ENCODE measurements around the gene DBI. TPM values are rescaled to one million over a fixed set of nuclear protein-coding genes. Genes with fewer than 3 reads are reported as not detected.
A peak's percentile ranks its signal among the peaks of the same experiment; 100 is the strongest.

DBI gene
- total RNA-seq, 5 donors from 2014 or later (not counting 1 experiment from before 2014, with no cell fraction given): 33.4 to 55.5 (median 44.3) TPM

- no peaks in the 10 kb centered on the region for H3K9me3 Mint-ChIP-seq
- H3K4me1 Mint-ChIP-seq: peaks cover 20 to 22% (median 20%) of the 10 kb centered on the region in 3 donors
- H3K27ac ChIP-seq (ENCODE audit: low read length): peak overlapping the region; percentile 48
- H3K4me1 ChIP-seq (ENCODE audit: control insufficient read depth in 1 of 2, extremely low read depth in 1 of 2, insufficient read depth in 2 of 2, low read length in 2 of 2): peaks cover 7 to 16% of the 10 kb centered on the region in 2 experiments
- CTCF ChIA-PET: interaction anchor here in 1 of 2 donors (0.6 to 0.7 kb wide), 3 partner anchors 24 to 209 kb away, joined by 3 to 4 read pairs (median 3); no protein-coding TSS in a partner anchor
- peak overlapping the region; percentile 53 to 68 for H3K27ac Mint-ChIP-seq
- no peak overlapping the region for H3K4me3 ChIP-seq (ENCODE audit: control insufficient read depth in 1 of 2, extremely low read depth in 1 of 2, low read length in 1 of 2)
- peaks cover 26% of the 10 kb centered on the region for H3K36me3 Mint-ChIP-seq
- no peaks in the 10 kb centered on the region for H3K27me3 ChIP-seq (replicated peaks in 1 of 2; ENCODE audit: control insufficient read depth in 2 of 2, extremely low read depth in 1 of 2, insufficient read depth in 2 of 2, low read length in 1 of 2)
- DNase-seq (peak in 34 of 35 experiments; percentile 17 to 73 (median 51)), ATAC-seq (replicated peaks in 1 of 4) (peak; percentile 94 to 100 (median 100))
- 0% methylated on average over 3 of the region's 6 CpGs for WGBS (ENCODE audit: insufficient coverage)
- no peaks in the 10 kb centered on the region for H3K36me3 ChIP-seq (ENCODE audit: control insufficient read depth in 2 of 2, extremely low read depth in 1 of 2, insufficient read depth in 1 of 2, low read length in 1 of 2)
- H3K27me3 Mint-ChIP-seq: no peaks in the 10 kb centered on the region
- H3K9me3 ChIP-seq: no peaks in the 10 kb centered on the region
- peak overlapping the region; percentile 4 to 41 (median 24) for H3K4me3 Mint-ChIP-seq
- POLR2A ChIA-PET: no interaction called here
Measured at GRCh38 chr2:119338826-119339561, 27.8 kb upstream of the DBI start.

GRCh38 chr2:119339562-119339923 lies 27.2 kb upstream of the DBI start:
- H3K27ac Mint-ChIP-seq: no peak overlapping the region

GRCh38 chr2:119341684-119342083 lies 25.1 kb upstream of the DBI start:
- H3K4me3 ChIP-seq (ENCODE audit: control insufficient read depth in 1 of 2, extremely low read depth in 1 of 2, low read length in 1 of 2): no peak overlapping the region
- H3K27me3 Mint-ChIP-seq: no peaks in the 10 kb centered on the region
- peaks cover 7 to 16% of the 10 kb centered on the region in 2 experiments for H3K4me1 ChIP-seq (ENCODE audit: control insufficient read depth in 1 of 2, extremely low read depth in 1 of 2, insufficient read depth in 2 of 2, low read length in 2 of 2)
- no peaks in the 10 kb centered on the region for H3K9me3 Mint-ChIP-seq
- ChIA-PET POLR2A (no interaction called here), CTCF (no interaction called here)
- H3K27ac ChIP-seq (ENCODE audit: low read length): no peak overlapping the region
- no peaks in the 10 kb centered on the region for H3K27me3 ChIP-seq (replicated peaks in 1 of 2; ENCODE audit: control insufficient read depth in 2 of 2, extremely low read depth in 1 of 2, insufficient read depth in 2 of 2, low read length in 1 of 2)
- H3K4me1 Mint-ChIP-seq: peaks cover 20 to 22% (median 20%) of the 10 kb centered on the region in 3 donors
- H3K36me3 Mint-ChIP-seq: peaks cover 8% of the 10 kb centered on the region
- WGBS (ENCODE audit: insufficient coverage): no CpG with 5 or more reads among the region's 2 CpGs
- H3K36me3 ChIP-seq (ENCODE audit: control insufficient read depth in 2 of 2, extremely low read depth in 1 of 2, insufficient read depth in 1 of 2, low read length in 1 of 2): no peaks in the 10 kb centered on the region
- H3K27ac Mint-ChIP-seq: no peak overlapping the region
- H3K9me3 ChIP-seq: no peaks in the 10 kb centered on the region
- ATAC-seq (replicated peaks in 1 of 4) (no peak), DNase-seq (no peak)
- H3K4me3 Mint-ChIP-seq: no peak overlapping the region

More at GRCh38 chr2:119339562-119339923, 27.2 kb upstream of the DBI start:
- no peaks in the 10 kb centered on the region for H3K9me3 Mint-ChIP-seq
- Histone ChIP-seq H3K4me1 (ENCODE audit: control insufficient read depth in 1 of 2, extremely low read depth in 1 of 2, insufficient read depth in 2 of 2, low read length in 2 of 2) (peaks cover 7 to 16% of the 10 kb centered on the region in 2 experiments), H3K36me3 (ENCODE audit: control insufficient read depth in 2 of 2, extremely low read depth in 1 of 2, insufficient read depth in 1 of 2, low read length in 1 of 2) (no peaks in the 10 kb centered on the region), H3K27ac (ENCODE audit: low read length) (no peak overlapping the region), H3K9me3 (no peaks in the 10 kb centered on the region), H3K27me3 (replicated peaks in 1 of 2; ENCODE audit: control insufficient read depth in 2 of 2, extremely low read depth in 1 of 2, insufficient read depth in 2 of 2, low read length in 1 of 2) (no peaks in the 10 kb centered on the region), H3K4me3 (ENCODE audit: control insufficient read depth in 1 of 2, extremely low read depth in 1 of 2, low read length in 1 of 2) (no peak overlapping the region)
- H3K4me1 Mint-ChIP-seq: peaks cover 20 to 22% (median 20%) of the 10 kb centered on the region in 3 donors
- POLR2A ChIA-PET: no interaction called here
- H3K27me3 Mint-ChIP-seq: no peaks in the 10 kb centered on the region
- H3K36me3 Mint-ChIP-seq: peaks cover 24% of the 10 kb centered on the region
- peak in 1 of 4 experiments; percentile 24 for ATAC-seq (replicated peaks in 1 of 4)
- CTCF ChIA-PET: interaction anchor here in 1 of 2 donors (0.6 to 0.7 kb wide), 3 partner anchors 24 to 209 kb away, joined by 3 to 4 read pairs (median 3); no protein-coding TSS in a partner anchor
- peak overlapping the region in 1 of 3 donors; percentile 24 for H3K4me3 Mint-ChIP-seq
- 96% methylated on average over 4 of the region's 7 CpGs for WGBS (ENCODE audit: insufficient coverage)
- no peak for DNase-seq

GRCh38 chr2:119349289-119349688 lies 17.5 kb upstream of the DBI start:
- no peaks in the 10 kb centered on the region for H3K9me3 Mint-ChIP-seq
- Histone ChIP-seq H3K4me1 (ENCODE audit: control insufficient read depth in 1 of 2, extremely low read depth in 1 of 2, insufficient read depth in 2 of 2, low read length in 2 of 2) (no peaks in the 10 kb centered on the region), H3K27me3 (replicated peaks in 1 of 2; ENCODE audit: control insufficient read depth in 2 of 2, extremely low read depth in 1 of 2, insufficient read depth in 2 of 2, low read length in 1 of 2) (no peaks in the 10 kb centered on the region), H3K9me3 (no peaks in the 10 kb centered on the region), H3K4me3 (ENCODE audit: control insufficient read depth in 1 of 2, extremely low read depth in 1 of 2, low read length in 1 of 2) (no peak overlapping the region), H3K27ac (ENCODE audit: low read length) (no peak overlapping the region), H3K36me3 (ENCODE audit: control insufficient read depth in 2 of 2, extremely low read depth in 1 of 2, insufficient read depth in 1 of 2, low read length in 1 of 2) (no peaks in the 10 kb centered on the region)
- DNase-seq (no peak), ATAC-seq (replicated peaks in 1 of 4) (no peak)
- H3K36me3 Mint-ChIP-seq: no peaks in the 10 kb centered on the region
- H3K27me3 Mint-ChIP-seq: no peaks in the 10 kb centered on the region
- 97% methylated on average over 6 of the region's 6 CpGs for WGBS (ENCODE audit: insufficient coverage)
- POLR2A ChIA-PET: no interaction called here
- CTCF ChIA-PET: interaction anchor here in 1 of 2 donors (0.6 kb wide), 2 partner anchors 41 to 594 kb away, joined by 4 to 5 read pairs; no protein-coding TSS in a partner anchor
- no peak overlapping the region for H3K4me3 Mint-ChIP-seq
- no peaks in the 10 kb centered on the region for H3K4me1 Mint-ChIP-seq
- H3K27ac Mint-ChIP-seq: no peak overlapping the region

- H3K36me3 Mint-ChIP-seq: no peaks in the 10 kb centered on the region
- Histone ChIP-seq H3K4me3 (ENCODE audit: control insufficient read depth in 1 of 2, extremely low read depth in 1 of 2, low read length in 1 of 2) (no peak overlapping the region), H3K4me1 (ENCODE audit: control insufficient read depth in 1 of 2, extremely low read depth in 1 of 2, insufficient read depth in 2 of 2, low read length in 2 of 2) (no peaks in the 10 kb centered on the region), H3K27ac (ENCODE audit: low read length) (no peak overlapping the region), H3K9me3 (no peaks in the 10 kb centered on the region), H3K27me3 (replicated peaks in 1 of 2; ENCODE audit: control insufficient read depth in 2 of 2, extremely low read depth in 1 of 2, insufficient read depth in 2 of 2, low read length in 1 of 2) (no peaks in the 10 kb centered on the region), H3K36me3 (ENCODE audit: control insufficient read depth in 2 of 2, extremely low read depth in 1 of 2, insufficient read depth in 1 of 2, low read length in 1 of 2) (no peaks in the 10 kb centered on the region)
- no peak overlapping the region for H3K27ac Mint-ChIP-seq
- no peak for DNase-seq
- ChIA-PET POLR2A (no interaction called here), CTCF (interaction anchor here in 1 of 2 donors (0.7 kb wide), 1 partner anchor 72 kb away, joined by 3 read pairs; no protein-coding TSS in a partner anchor)
- no peaks in the 10 kb centered on the region for H3K9me3 Mint-ChIP-seq
- no peak for ATAC-seq (replicated peaks in 1 of 4)
- 100% methylated on average over 1 of the region's 4 CpGs for WGBS (ENCODE audit: insufficient coverage)
- H3K4me3 Mint-ChIP-seq: no peak overlapping the region
- H3K4me1 Mint-ChIP-seq: no peaks in the 10 kb centered on the region
- H3K27me3 Mint-ChIP-seq: no peaks in the 10 kb centered on the region
Measured at GRCh38 chr2:119350311-119350998, 16.3 kb upstream of the DBI start.

GRCh38 chr2:119352357-119352756 lies 14.4 kb upstream of the DBI start:
- no peak overlapping the region for H3K27ac Mint-ChIP-seq
- ATAC-seq (replicated peaks in 1 of 4) (no peak), DNase-seq (no peak)
- no peaks in the 10 kb centered on the region for H3K27me3 Mint-ChIP-seq
- H3K9me3 ChIP-seq: no peaks in the 10 kb centered on the region
- H3K4me3 ChIP-seq (ENCODE audit: control insufficient read depth in 1 of 2, extremely low read depth in 1 of 2, low read length in 1 of 2): no peak overlapping the region
- peaks cover 0 to 5% (median 4%) of the 10 kb centered on the region in 3 donors for H3K4me1 Mint-ChIP-seq
- no peaks in the 10 kb centered on the region for H3K4me1 ChIP-seq (ENCODE audit: control insufficient read depth in 1 of 2, extremely low read depth in 1 of 2, insufficient read depth in 2 of 2, low read length in 2 of 2)
- no peaks in the 10 kb centered on the region for H3K27me3 ChIP-seq (replicated peaks in 1 of 2; ENCODE audit: control insufficient read depth in 2 of 2, extremely low read depth in 1 of 2, insufficient read depth in 2 of 2, low read length in 1 of 2)
- no peak overlapping the region for H3K4me3 Mint-ChIP-seq
- H3K27ac ChIP-seq (ENCODE audit: low read length): no peak overlapping the region
- ChIA-PET POLR2A (no interaction called here), CTCF (no interaction called here)
- H3K9me3 Mint-ChIP-seq: no peaks in the 10 kb centered on the region
- H3K36me3 Mint-ChIP-seq: no peaks in the 10 kb centered on the region
- H3K36me3 ChIP-seq (ENCODE audit: control insufficient read depth in 2 of 2, extremely low read depth in 1 of 2, insufficient read depth in 1 of 2, low read length in 1 of 2): no peaks in the 10 kb centered on the region
